K562 (cell line): ENCODE data around the gene TMSB4X. TPM values are rescaled to one million over a fixed set of nuclear protein-coding genes. Genes with fewer than 3 reads are reported as not detected.
A peak's percentile ranks its signal among the peaks of the same experiment; 100 is the strongest.

Experiments used
- ATAC-seq: fragments of 200-7000 bp; cut with Tn5 transposase; 3 replicates; pipeline ENCODE4 v1.9.1; 2020; ENCODE audit warnings: moderate library complexity
- BruUV-seq: library from RNA; stranded (reverse); fragments of 400-500 nt; replicated peaks from 2 replicates; lab custom pipeline; 2021; lab: Mats Ljungman, UMichigan
- CTCF ChIA-PET: fragments of 300-600 bp; formaldehyde crosslinking; extraction: SDS; loops from one replicate; lab custom pipeline; 2021; ENCODE audit warnings: low intra/inter-chr PET ratio; lab: Yijun Ruan, JAX
- POLR2A ChIA-PET: fragments of 300-600, 350-650 bp; sonication (Branson Sonifier 250); formaldehyde crosslinking; extraction: SDS; loops from one replicate; lab custom pipeline; 2021; ENCODE audit warnings: antibody characterized with exemption, inconsistent platforms; lab: Yijun Ruan, JAX
- DNase-seq, 4 experiments: peaks; one replicate each; pipeline versions ENCODE4 v3.0.0 to v3.0.0-alpha.2; 2011 to 2018; ENCODE audit warnings: low spot score in 3 of 4, mixed read lengths in 3 of 4; ENCODE audit errors: extremely low read depth in 1 of 4
- FAIRE-seq: peaks from 2 replicates; lab custom pipeline; 2011; peaks lifted over from hg19 to GRCh38; lab: Jason Lieb, UNC
- H2AFZ ChIP-seq: 2 replicates; pipeline ENCODE4 v1.6.0; 2011; ENCODE audit warnings: low read depth, low read length, control low read depth, inconsistent platforms
- H3K27ac ChIP-seq: fragments of 200-600 bp; 3 replicates; pipeline ENCODE4 v1.8.0; 2011; ENCODE audit warnings: low read depth, mild to moderate bottlenecking, control low read depth, inconsistent platforms, low read length, moderate library complexity, mixed read lengths; ENCODE audit errors: extremely low read depth
- H3K27me3 ChIP-seq, 2 experiments: fragments of 300-600 bp in 1 of 2; 2 replicates in 1 of 2; 3 replicates in 1 of 2; pipeline versions ENCODE4 v1.6.0 to v1.8.0; 2011; ENCODE audit warnings: inconsistent platforms in 2 of 2, low read length in 2 of 2, mild to moderate bottlenecking in 1 of 2, mixed read lengths in 1 of 2, moderate library complexity in 1 of 2; ENCODE audit not compliant: control insufficient read depth in 2 of 2, insufficient read depth in 2 of 2
- H3K36me3 ChIP-seq: fragments of 300-600 bp; 3 replicates; pipeline ENCODE4 v1.8.0; 2011; ENCODE audit warnings: mild to moderate bottlenecking, low read length, inconsistent platforms; ENCODE audit not compliant: control insufficient read depth, insufficient read depth
- H3K4me1 ChIP-seq, 2 experiments: fragments of 200-600 bp in 1 of 2; replicated peaks in 1 of 2; 2 replicates in 1 of 2; 3 replicates in 1 of 2; pipeline versions ENCODE4 v1.5.1 to v1.8.0; 2011; ENCODE audit warnings: inconsistent platforms in 2 of 2, low read length in 2 of 2, mild to moderate bottlenecking in 1 of 2, mixed read lengths in 1 of 2, moderate library complexity in 1 of 2; ENCODE audit not compliant: control insufficient read depth in 2 of 2, insufficient read depth in 2 of 2
- H3K4me2 ChIP-seq: 2 replicates; pipeline ENCODE4 v1.6.1; 2011; ENCODE audit warnings: low read length, control low read depth, inconsistent platforms, mixed read lengths; ENCODE audit not compliant: insufficient read depth
- H3K4me3 ChIP-seq: fragments of 200-600 bp; sonication (generic), shearing (Covaris generic); 2 replicates; pipeline ENCODE4 v1.5.1; 2016; ENCODE audit warnings: control low read depth, inconsistent platforms
- H3K79me2 ChIP-seq: fragments of 200-600 bp; 3 replicates; pipeline ENCODE4 v1.8.0; 2011; ENCODE audit warnings: low read length, inconsistent platforms; ENCODE audit not compliant: control insufficient read depth, insufficient read depth
- H3K9ac ChIP-seq, 2 experiments: 2 replicates each; pipeline versions ENCODE4 v1.6.0 to v1.6.1; 2011; ENCODE audit warnings: low read depth in 2 of 2, low read length in 2 of 2, control low read depth in 1 of 2, inconsistent platforms in 1 of 2, mild to moderate bottlenecking in 1 of 2, mixed read lengths in 1 of 2; ENCODE audit not compliant: insufficient read depth in 1 of 2
- H3K9me1 ChIP-seq: one replicate; pipeline ENCODE4 v1.6.0; 2011; ENCODE audit warnings: inconsistent platforms, mild to moderate bottlenecking, low read length, moderate library complexity; ENCODE audit not compliant: control insufficient read depth, insufficient read depth
- H3K9me3 ChIP-seq: replicated peaks from 2 replicates; pipeline ENCODE4 v1.5.1; 2011; ENCODE audit warnings: low read depth, low read length, inconsistent platforms; ENCODE audit not compliant: control insufficient read depth, insufficient read depth
- H4K20me1 ChIP-seq: replicated peaks from 2 replicates; pipeline ENCODE4 v1.6.1; 2011; ENCODE audit warnings: low read length, inconsistent platforms, mixed read lengths; ENCODE audit not compliant: control insufficient read depth, insufficient read depth
- FOXA3 ChIP-seq, 2 experiments: fragments of 450-650 bp in 1 of 2; sonication (generic) in 1 of 2; formaldehyde crosslinking; IDR thresholded peaks in 1 of 2; conservative IDR thresholded peaks in 1 of 2; 2 replicates each; pipeline versions ENCODE4 v1.4.0 to v1.8.0; 2020 to 2022; ENCODE audit warnings: mild to moderate bottlenecking in 2 of 2, missing genetic modification reagents in 1 of 2
- GATAD2B ChIP-seq: fragments of 450-650 bp; IDR thresholded peaks from 2 replicates; pipeline ENCODE4 v1.6.1; 2017; ENCODE audit warnings: mild to moderate bottlenecking, borderline replicate concordance
- HNRNPK ChIP-seq: fragments of 200-400 bp; formaldehyde crosslinking; IDR thresholded peaks from one replicate; pipeline ENCODE4 v1.6.1; 2018; ENCODE audit warnings: mild to moderate bottlenecking, low read depth, low read length; ENCODE audit not compliant: poor library complexity, severe bottlenecking
- MCM2 ChIP-seq: fragments of 450-650 bp; IDR thresholded peaks from 2 replicates; pipeline ENCODE4 v1.6.1; 2017; ENCODE audit warnings: low read depth, mild to moderate bottlenecking
- MXI1 ChIP-seq: IDR thresholded peaks from 2 replicates; pipeline ENCODE4 v1.6.1; 2011; ENCODE audit warnings: low read depth, mild to moderate bottlenecking, improper control_type of control experiment, low read length
- SIX5 ChIP-seq, 2 experiments: IDR thresholded peaks; 2 replicates each; pipeline ENCODE4 v1.6.1; 2011; ENCODE audit warnings: low read length in 2 of 2, borderline replicate concordance in 1 of 2, low read depth in 1 of 2, mild to moderate bottlenecking in 1 of 2, moderate library complexity in 1 of 2; ENCODE audit not compliant: insufficient read depth in 1 of 2
- TCFL5 ChIP-seq: fragments of 250-450 bp; sonication (Bioruptor Pico); conservative IDR thresholded peaks from 2 replicates; pipeline ENCODE4 v1.6.1; 2021; ENCODE audit warnings: mild to moderate bottlenecking, moderate library complexity, matching md5 sums
- TEAD2 ChIP-seq: fragments of 450-650 bp; IDR thresholded peaks from 2 replicates; pipeline ENCODE4 v1.6.1; 2016; ENCODE audit warnings: missing genetic modification characterization, control low read depth, missing compliant biosample characterization
- ZNF143 ChIP-seq: sonication (generic); formaldehyde crosslinking; IDR thresholded peaks from 2 replicates; pipeline ENCODE4 v1.9.0; 2022; ENCODE audit warnings: mild to moderate bottlenecking, missing genetic modification reagents
- ZNF311 ChIP-seq: fragments of 250-450 bp; sonication (Bioruptor Pico); IDR thresholded peaks from 2 replicates; pipeline ENCODE4 v1.4.0; 2020; ENCODE audit warnings: mild to moderate bottlenecking, moderate library complexity
- ZNF77 ChIP-seq: fragments of 250-450 bp; sonication (Bioruptor Pico); IDR thresholded peaks from 2 replicates; pipeline ENCODE4 v1.5.0; 2020
- ZNF830 ChIP-seq: fragments of 250-450 bp; sonication (Bioruptor Pico); IDR thresholded peaks from 2 replicates; pipeline ENCODE4 v1.5.0; 2021; ENCODE audit warnings: mild to moderate bottlenecking
- WGBS: fragments of 100-300 bp; shearing (Covaris generic); methylation state at CpG from one replicate; pipeline ENCODE4 v1.1.6; 2016; ENCODE audit warnings: low coverage, mixed read lengths; ENCODE audit not compliant: insufficient coverage; ENCODE audit errors: missing lambda C conversion rate; 5-methylcytosine and 5-hydroxymethylcytosine counted together
- in situ Hi-C: fragments of 300-500 bp; cut with MboI; formaldehyde crosslinking; loops from 4 replicates; pipeline ENCODE4 v1.15.0; 2018; ENCODE audit warnings: inconsistent platforms, mixed read lengths
- intact Hi-C: fragments of 100-400 bp; cut with micrococcal nuclease; formaldehyde crosslinking; loops from 2 replicates; pipeline ENCODE4 v1.14.2; 2022
- polyA plus RNA-seq, 8 experiments: library from polyadenylated mRNA; depleted of rRNA in 4 of 8; stranded (reverse) in 5 of 8; unstranded in 3 of 8; fragments of >200 nt; fragmentation: Nextera tagmentation in 2 of 8; fragmentation: Illumina TruSeq in 1 of 8; extraction: Ambion mirVana in 2 of 8; extraction: Trizol in 1 of 8; gene quantifications; 2 replicates each; pipeline versions ENCODE4 v1.2.1 to v1.2.3, GENCODE V29; 2011 to 2014; ENCODE audit warnings: inconsistent platforms in 1 of 8, missing spikeins in 1 of 8
- total RNA-seq, 7 experiments: library from RNA; depleted of rRNA in 6 of 7; stranded (reverse); fragments of >200 nt in 6 of 7; fragmentation: Illumina TruSeq in 2 of 7; extraction: Trizol in 2 of 7; gene quantifications; 2 replicates each; pipeline versions ENCODE4 v1.2.1 to v1.2.3, GENCODE V29; 2011 to 2021; ENCODE audit warnings: low replicate concordance in 1 of 7
- TF ChIP-seq, protein P1 (sequence below): fragments of 450-650 bp; IDR thresholded peaks from 2 replicates; pipeline ENCODE4 v1.6.1; 2017; ENCODE audit warnings: mild to moderate bottlenecking, moderate library complexity
- TF ChIP-seq, protein P2 (sequence below), 2 experiments: fragments of 450-650 bp; IDR thresholded peaks; 2 replicates each; pipeline ENCODE4 v1.6.1; 2018; ENCODE audit warnings: mild to moderate bottlenecking in 2 of 2, low read depth in 1 of 2; ENCODE audit not compliant: partially characterized antibody in 2 of 2
- TF ChIP-seq, protein P3 (sequence below): fragments of 250-450 bp; sonication (Bioruptor Pico); IDR thresholded peaks from 2 replicates; pipeline ENCODE4 v1.4.0; 2020

The TMSB4X gene
- total and polyA plus RNA-seq, 9 of the 15 experiments (the other 6 are each of a cell fraction or from before 2014, with no cell fraction given): 1,035 to 2,035 (median 1,529) TPM

DNA sequence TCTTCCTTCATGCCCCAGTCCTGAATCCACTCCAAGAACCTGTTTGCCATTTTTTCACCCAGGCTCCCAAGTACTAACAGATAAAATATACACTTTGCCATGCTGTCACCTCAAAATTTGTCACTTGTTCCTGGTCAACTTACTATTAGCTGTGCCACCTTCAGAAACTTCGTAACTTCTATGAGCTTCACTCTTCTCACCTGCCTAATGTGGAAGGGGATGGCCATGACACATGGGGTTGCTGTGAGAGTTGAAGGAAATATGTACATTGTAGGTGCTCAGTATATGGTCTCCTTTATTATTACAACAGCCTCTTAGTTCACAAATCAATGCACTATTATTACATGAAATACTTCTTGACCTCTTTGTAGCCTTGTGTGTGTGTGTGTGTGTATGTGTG is 10.4 kb downstream of the TMSB4X start:
- TF ChIP-seq GATAD2B: no peak
- TF ChIP-seq, protein P1, sequence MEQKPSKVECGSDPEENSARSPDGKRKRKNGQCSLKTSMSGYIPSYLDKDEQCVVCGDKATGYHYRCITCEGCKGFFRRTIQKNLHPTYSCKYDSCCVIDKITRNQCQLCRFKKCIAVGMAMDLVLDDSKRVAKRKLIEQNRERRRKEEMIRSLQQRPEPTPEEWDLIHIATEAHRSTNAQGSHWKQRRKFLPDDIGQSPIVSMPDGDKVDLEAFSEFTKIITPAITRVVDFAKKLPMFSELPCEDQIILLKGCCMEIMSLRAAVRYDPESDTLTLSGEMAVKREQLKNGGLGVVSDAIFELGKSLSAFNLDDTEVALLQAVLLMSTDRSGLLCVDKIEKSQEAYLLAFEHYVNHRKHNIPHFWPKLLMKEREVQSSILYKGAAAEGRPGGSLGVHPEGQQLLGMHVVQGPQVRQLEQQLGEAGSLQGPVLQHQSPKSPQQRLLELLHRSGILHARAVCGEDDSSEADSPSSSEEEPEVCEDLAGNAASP: no peak
- TF ChIP-seq ZNF143: no peak
- TF ChIP-seq MCM2: no peak
- TF ChIP-seq, protein P2, sequence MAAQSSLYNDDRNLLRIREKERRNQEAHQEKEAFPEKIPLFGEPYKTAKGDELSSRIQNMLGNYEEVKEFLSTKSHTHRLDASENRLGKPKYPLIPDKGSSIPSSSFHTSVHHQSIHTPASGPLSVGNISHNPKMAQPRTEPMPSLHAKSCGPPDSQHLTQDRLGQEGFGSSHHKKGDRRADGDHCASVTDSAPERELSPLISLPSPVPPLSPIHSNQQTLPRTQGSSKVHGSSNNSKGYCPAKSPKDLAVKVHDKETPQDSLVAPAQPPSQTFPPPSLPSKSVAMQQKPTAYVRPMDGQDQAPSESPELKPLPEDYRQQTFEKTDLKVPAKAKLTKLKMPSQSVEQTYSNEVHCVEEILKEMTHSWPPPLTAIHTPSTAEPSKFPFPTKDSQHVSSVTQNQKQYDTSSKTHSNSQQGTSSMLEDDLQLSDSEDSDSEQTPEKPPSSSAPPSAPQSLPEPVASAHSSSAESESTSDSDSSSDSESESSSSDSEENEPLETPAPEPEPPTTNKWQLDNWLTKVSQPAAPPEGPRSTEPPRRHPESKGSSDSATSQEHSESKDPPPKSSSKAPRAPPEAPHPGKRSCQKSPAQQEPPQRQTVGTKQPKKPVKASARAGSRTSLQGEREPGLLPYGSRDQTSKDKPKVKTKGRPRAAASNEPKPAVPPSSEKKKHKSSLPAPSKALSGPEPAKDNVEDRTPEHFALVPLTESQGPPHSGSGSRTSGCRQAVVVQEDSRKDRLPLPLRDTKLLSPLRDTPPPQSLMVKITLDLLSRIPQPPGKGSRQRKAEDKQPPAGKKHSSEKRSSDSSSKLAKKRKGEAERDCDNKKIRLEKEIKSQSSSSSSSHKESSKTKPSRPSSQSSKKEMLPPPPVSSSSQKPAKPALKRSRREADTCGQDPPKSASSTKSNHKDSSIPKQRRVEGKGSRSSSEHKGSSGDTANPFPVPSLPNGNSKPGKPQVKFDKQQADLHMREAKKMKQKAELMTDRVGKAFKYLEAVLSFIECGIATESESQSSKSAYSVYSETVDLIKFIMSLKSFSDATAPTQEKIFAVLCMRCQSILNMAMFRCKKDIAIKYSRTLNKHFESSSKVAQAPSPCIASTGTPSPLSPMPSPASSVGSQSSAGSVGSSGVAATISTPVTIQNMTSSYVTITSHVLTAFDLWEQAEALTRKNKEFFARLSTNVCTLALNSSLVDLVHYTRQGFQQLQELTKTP (IDR thresholded peaks at IDR 0.05; ENCODE audit: low read depth in 1 of 2, partially characterized antibody in 2 of 2): no peak
- TF ChIP-seq MXI1: no peak
- TF ChIP-seq ZNF77 (CRISPR knock-in tag): no peak
- TF ChIP-seq SIX5 (IDR thresholded peaks at IDR 0.05; ENCODE audit: borderline replicate concordance in 1 of 2, insufficient read depth in 1 of 2, low read depth in 1 of 2, low read length in 2 of 2): no peak
- TF ChIP-seq TCFL5: no peak
- TF ChIP-seq TEAD2: no peak
- TF ChIP-seq, protein P3, sequence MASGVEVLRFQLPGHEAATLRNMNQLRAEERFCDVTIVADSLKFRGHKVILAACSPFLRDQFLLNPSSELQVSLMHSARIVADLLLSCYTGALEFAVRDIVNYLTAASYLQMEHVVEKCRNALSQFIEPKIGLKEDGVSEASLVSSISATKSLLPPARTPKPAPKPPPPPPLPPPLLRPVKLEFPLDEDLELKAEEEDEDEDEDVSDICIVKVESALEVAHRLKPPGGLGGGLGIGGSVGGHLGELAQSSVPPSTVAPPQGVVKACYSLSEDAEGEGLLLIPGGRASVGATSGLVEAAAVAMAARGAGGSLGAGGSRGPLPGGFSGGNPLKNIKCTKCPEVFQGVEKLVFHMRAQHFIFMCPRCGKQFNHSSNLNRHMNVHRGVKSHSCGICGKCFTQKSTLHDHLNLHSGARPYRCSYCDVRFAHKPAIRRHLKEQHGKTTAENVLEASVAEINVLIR (CRISPR knock-in tag): no peak
- TF ChIP-seq ZNF830 (CRISPR knock-in tag): no peak
- no peak for TF ChIP-seq FOXA3 (CRISPR knock-in tag; conservative IDR thresholded peaks at IDR 0.05 in 1 of 2, IDR thresholded peaks at IDR 0.05 in 1 of 2)
- TF ChIP-seq ZNF311: no peak
- no peak for TF ChIP-seq HNRNPK
- ATAC-seq (no peak), FAIRE-seq (no peak), DNase-seq (no peak)
- in situ Hi-C loops (no loop called here), intact Hi-C loops (no loop called here)
- Histone ChIP-seq H2AFZ (peak overlapping the region; percentile 37; the same call in 1 of the 2 replicates), H3K9me1 (no peaks in the 10 kb centered on the region), H3K4me2 (no peak overlapping the region), H3K4me3 (no peak overlapping the region), H3K9me3 (no peaks in the 10 kb centered on the region), H3K79me2 (no peaks in the 10 kb centered on the region), H3K36me3 (no peaks in the 10 kb centered on the region), H3K4me1 (peaks cover 0 to 34% of the 10 kb centered on the region in 2 experiments; a peak in 2 of 5 replicates), H4K20me1 (no peaks in the 10 kb centered on the region), H3K27me3 (no peaks in the 10 kb centered on the region), H3K9ac (no peak overlapping the region), H3K27ac (0 out of 3 replicates have a peak overlapping the region, but pooled peaks have one; percentile 24)
- WGBS: 73% methylated on average over 1 of the region's 1 CpG
- ChIA-PET CTCF (interaction anchor here (0.5 kb wide), 1 partner anchor 503 kb away, joined by 3 read pairs; no protein-coding TSS in a partner anchor), POLR2A (interaction anchor here (1.3 to 3.3 kb wide), 3 partner anchors 9 to 30 kb away, joined by 3 to 21 read pairs (median 3); partner anchors contain the start of gene TMSB4X)
- no TSS peak for BruUV-seq
